22Rv1 (cell line): ENCODE measurements around the gene KLC1.

Experiments used
- CTCF ChIP-seq: fragments of 450-650 bp; IDR thresholded peaks from 2 replicates; pipeline ENCODE4 v1.5.1; 2017; ENCODE audit warnings: mild to moderate bottlenecking
- ZFX ChIP-seq: fragments of 450-650 bp; IDR thresholded peaks from 2 replicates; pipeline ENCODE4 v1.6.1; 2017; ENCODE audit warnings: antibody characterized with exemption, borderline replicate concordance

GRCh38 chr14:103702095-103702494 lies 73.1 kb downstream of the KLC1 start:
- TF ChIP-seq CTCF: no peak
- no peak for TF ChIP-seq ZFX
